Liver (tissue), 3 donors: ENCODE results near the gene PFKFB3.

Experiments
- CTCF ChIP-seq: fragments of 150-350 bp; IDR thresholded peaks from 2 replicates; pipeline ENCODE4 v1.5.1; 2017; ENCODE audit warnings: improper control_type of control experiment, low read depth, low read length; ENCODE audit not compliant: missing input control
- FOXA1 ChIP-seq: IDR thresholded peaks from 2 replicates; pipeline ENCODE4 v1.6.1; 2016; ENCODE audit warnings: antibody characterized with exemption
- HNF4G ChIP-seq: IDR thresholded peaks from 2 replicates; pipeline ENCODE4 v1.6.1; 2016; ENCODE audit warnings: antibody characterized with exemption
- JUND ChIP-seq, 2 donors: IDR thresholded peaks; 2 replicates each; pipeline ENCODE4 v1.6.1; 2016; ENCODE audit warnings: antibody characterized with exemption in 2 of 2
- MAX ChIP-seq: IDR thresholded peaks from 2 replicates; pipeline ENCODE4 v1.6.1; 2016; ENCODE audit warnings: antibody characterized with exemption
- RAD21 ChIP-seq, 2 donors: IDR thresholded peaks; 2 replicates each; pipeline ENCODE4 v1.6.1; 2016; ENCODE audit warnings: antibody characterized with exemption in 2 of 2, mild to moderate bottlenecking in 2 of 2
- REST ChIP-seq: IDR thresholded peaks from 2 replicates; pipeline ENCODE4 v1.6.1; 2016; ENCODE audit warnings: antibody characterized with exemption, mild to moderate bottlenecking
- SP1 ChIP-seq: IDR thresholded peaks from 2 replicates; pipeline ENCODE4 v1.6.1; 2018; ENCODE audit warnings: antibody characterized with exemption, mild to moderate bottlenecking
- TAF1 ChIP-seq: conservative IDR thresholded peaks from 2 replicates; pipeline ENCODE4 v1.6.1; 2016; ENCODE audit warnings: antibody characterized with exemption, mild to moderate bottlenecking
- YY1 ChIP-seq: IDR thresholded peaks from 2 replicates; pipeline ENCODE4 v1.6.1; 2016; ENCODE audit warnings: antibody characterized with exemption, mild to moderate bottlenecking
- ZBTB33 ChIP-seq: IDR thresholded peaks from 2 replicates; pipeline ENCODE4 v1.6.1; 2016; ENCODE audit warnings: antibody characterized with exemption
- donor health status: healthy.
- donor health status: healthy.

- TF ChIP-seq CTCF (no peak), REST (no peak), FOXA1 (no peak), HNF4G (no peak), YY1 (no peak), RAD21 (IDR thresholded peaks at IDR 0.05) (no peak), MAX (no peak), SP1 (no peak), ZBTB33 (no peak), JUND (IDR thresholded peaks at IDR 0.05) (no peak), TAF1 (no peak)
These were observed 24.2 kb upstream of the PFKFB3 start for GRCh38 chr10:6178581-6178980.
